Stomach (tissue), 9 donors: ENCODE results near the gene GSTM2. TPM values are rescaled to one million over a fixed set of nuclear protein-coding genes. Genes with fewer than 3 reads are reported as not detected.

ENCODE experiments used
- DNase-seq, 2 donors: peaks; one replicate each; pipeline versions ENCODE4 v3.0.0 to v3.0.0-alpha.2; 2013 to 2019
- H3K27ac ChIP-seq, 5 donors: fragments of 200-600 bp in 4 of 5; sonication (generic) in 4 of 5; one replicate each; pipeline ENCODE4 v1.5.1; 2013 to 2019; ENCODE audit warnings: mild to moderate bottlenecking in 1 of 5, moderate library complexity in 1 of 5
- H3K27me3 ChIP-seq, 3 donors: fragments of 200-600 bp; sonication (generic); one replicate each; pipeline ENCODE4 v1.5.1; 2017 to 2019; ENCODE audit warnings: mixed run types in 1 of 3
- H3K36me3 ChIP-seq, 4 donors: fragments of 200-600 bp; sonication (generic); 1 replicate in 3 of 4; 2 replicates in 1 of 4; pipeline ENCODE4 v1.5.1; 2016 to 2019
- H3K4me1 ChIP-seq, 4 donors: fragments of 200-600 bp; sonication (generic); one replicate each; pipeline ENCODE4 v1.5.1; 2016 to 2019
- H3K4me3 ChIP-seq, 4 donors: fragments of 200-600 bp; sonication (generic) in 3 of 4; one replicate each; pipeline ENCODE4 v1.5.1; 2016 to 2019; ENCODE audit warnings: mild to moderate bottlenecking in 1 of 4
- H3K9me3 ChIP-seq, 4 donors: fragments of 200-600 bp; sonication (generic); one replicate each; pipeline ENCODE4 v1.5.1; 2016 to 2019
- EP300 ChIP-seq: sonication (generic); formaldehyde crosslinking; IDR thresholded peaks from one replicate; pipeline ENCODE4 v1.6.1; 2017; ENCODE audit warnings: antibody characterized with exemption
- POLR2A ChIP-seq, 4 donors: fragments of 450-650 bp; IDR thresholded peaks; one replicate each; pipeline ENCODE4 v1.6.1; 2016; ENCODE audit warnings: antibody characterized with exemption in 4 of 4, control low read depth in 2 of 4, mild to moderate bottlenecking in 1 of 4, moderate library complexity in 1 of 4
- POLR2AphosphoS5 ChIP-seq, 3 donors: sonication (generic); formaldehyde crosslinking; IDR thresholded peaks; one replicate each; pipeline ENCODE4 v1.6.1; 2016; ENCODE audit warnings: antibody characterized with exemption in 3 of 3
- WGBS, 5 donors: extraction: QIAGEN DNeasy Blood & Tissue Kit in 3 of 5; methylation state at CpG; one replicate each; pipeline versions ENCODE4 v1.1.5 to v1.1.7; 2013 to 2018; 5-methylcytosine and 5-hydroxymethylcytosine counted together
- intact Hi-C: fragments of 100-400 bp; cut with DNase I; formaldehyde crosslinking; loops from one replicate; pipeline ENCODE4 v1.15.1; 2023; ENCODE audit warnings: low total_unique reads
- polyA plus RNA-seq, 3 donors: library from polyadenylated mRNA; stranded (reverse); fragments of 200-250 nt; gene quantifications; one replicate each; pipeline ENCODE4 v1.2.3, GENCODE V29; 2013
- total RNA-seq, 5 donors: library from RNA; depleted of rRNA; stranded (reverse); fragments of >200 nt; gene quantifications; one replicate each; pipeline versions ENCODE4 v1.1.0 to v1.2.3, GENCODE V29; 2014 to 2016
- TF ChIP-seq, protein P1 (sequence below), 7 experiments: fragments of 450-650 bp in 4 of 7; fragments of 200-600 bp in 3 of 7; sonication (generic) in 3 of 7; IDR thresholded peaks; one replicate each; pipeline ENCODE4 v1.5.1; 2016 to 2019; ENCODE audit warnings: antibody characterized with exemption in 7 of 7, control low read depth in 2 of 7, mild to moderate bottlenecking in 1 of 7
- donor health status: healthy with polysubstance abuse.
- donor health status: Bipolar disorder and iron deficiency.
- donor health status: healthy.

Gene GSTM2
- total and polyA plus RNA-seq, 8 donors = 22.3 to 219 (median 124) TPM

DNA sequence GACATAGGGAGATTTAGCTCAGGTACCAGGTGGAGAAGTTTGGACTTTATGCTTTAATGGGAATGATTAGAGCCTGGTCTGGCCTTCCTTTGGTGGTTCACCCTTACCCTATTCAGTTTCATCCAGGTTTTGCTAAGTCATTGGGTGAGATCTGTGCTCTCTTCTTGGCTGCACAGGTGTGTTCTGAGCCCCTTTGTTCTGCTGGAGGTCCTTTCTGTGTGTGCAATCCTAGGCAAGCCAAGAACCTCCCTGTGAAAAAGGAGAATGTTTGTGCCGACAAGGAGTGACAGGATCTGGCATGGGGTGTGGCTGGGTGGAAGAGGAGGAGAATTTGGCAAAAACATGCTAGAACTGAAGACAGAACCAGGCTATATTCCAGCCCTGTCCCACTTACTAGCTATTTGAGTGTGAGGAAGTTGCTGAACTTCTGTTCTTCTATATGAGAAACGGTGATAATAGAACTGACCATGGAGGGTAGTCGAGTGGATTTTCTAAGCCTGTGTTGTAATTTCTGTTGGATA lies 48.8 kb downstream of the GSTM2 start:
- peaks cover 0 to 8% (median 0%) of the 10 kb centered on the region in 3 donors for H3K27me3 ChIP-seq

DNA sequence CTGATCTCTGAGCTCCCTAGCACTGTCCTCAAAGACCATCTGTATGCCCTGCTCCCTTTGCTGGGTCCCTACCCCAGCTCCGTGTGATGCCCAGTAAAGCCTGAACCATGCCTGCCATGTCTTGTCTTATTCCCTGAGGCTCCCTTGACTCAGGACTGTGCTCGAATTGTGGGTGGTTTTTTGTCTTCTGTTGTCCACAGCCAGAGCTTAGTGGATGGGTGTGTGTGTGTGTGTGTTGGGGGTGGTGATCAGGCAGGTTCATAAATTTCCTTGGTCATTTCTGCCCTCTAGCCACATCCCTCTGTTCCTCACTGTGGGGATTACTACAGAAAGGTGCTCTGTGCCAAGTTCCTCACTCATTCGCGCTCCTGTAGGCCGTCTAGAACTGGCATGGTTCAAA lies 49.9 kb downstream of the GSTM2 start:
- intact Hi-C loops = no loop called here
- no peak overlapping the region for H3K27ac ChIP-seq
- WGBS, 5 donors = 86 to 92% (median 87%) methylated on average over 5 of the region's 5 CpGs
- H3K9me3 ChIP-seq = no peaks in the 10 kb centered on the region
- H3K36me3 ChIP-seq = no peaks in the 10 kb centered on the region
- H3K4me1 ChIP-seq = peaks cover 0 to 15% (median 6%) of the 10 kb centered on the region in 4 donors
- DNase-seq = no peak
- TF ChIP-seq POLR2AphosphoS5 (IDR thresholded peaks at IDR 0.05) (no peak), EP300 (no peak), POLR2A (IDR thresholded peaks at IDR 0.05) (no peak)
- TF ChIP-seq, protein P1, sequence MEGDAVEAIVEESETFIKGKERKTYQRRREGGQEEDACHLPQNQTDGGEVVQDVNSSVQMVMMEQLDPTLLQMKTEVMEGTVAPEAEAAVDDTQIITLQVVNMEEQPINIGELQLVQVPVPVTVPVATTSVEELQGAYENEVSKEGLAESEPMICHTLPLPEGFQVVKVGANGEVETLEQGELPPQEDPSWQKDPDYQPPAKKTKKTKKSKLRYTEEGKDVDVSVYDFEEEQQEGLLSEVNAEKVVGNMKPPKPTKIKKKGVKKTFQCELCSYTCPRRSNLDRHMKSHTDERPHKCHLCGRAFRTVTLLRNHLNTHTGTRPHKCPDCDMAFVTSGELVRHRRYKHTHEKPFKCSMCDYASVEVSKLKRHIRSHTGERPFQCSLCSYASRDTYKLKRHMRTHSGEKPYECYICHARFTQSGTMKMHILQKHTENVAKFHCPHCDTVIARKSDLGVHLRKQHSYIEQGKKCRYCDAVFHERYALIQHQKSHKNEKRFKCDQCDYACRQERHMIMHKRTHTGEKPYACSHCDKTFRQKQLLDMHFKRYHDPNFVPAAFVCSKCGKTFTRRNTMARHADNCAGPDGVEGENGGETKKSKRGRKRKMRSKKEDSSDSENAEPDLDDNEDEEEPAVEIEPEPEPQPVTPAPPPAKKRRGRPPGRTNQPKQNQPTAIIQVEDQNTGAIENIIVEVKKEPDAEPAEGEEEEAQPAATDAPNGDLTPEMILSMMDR (IDR thresholded peaks at IDR 0.05) = no peak
- H3K4me3 ChIP-seq = no peak overlapping the region
- H3K27me3 ChIP-seq = no peaks in the 10 kb centered on the region

More for the DNA sequence above, 48.8 kb downstream of the GSTM2 start:
- WGBS, 5 donors = 49 to 68% (median 64%) methylated on average over 3 of the region's 3 CpGs
- DNase-seq = no peak
- no peak overlapping the region for H3K4me3 ChIP-seq
- TF ChIP-seq, protein P1 (IDR thresholded peaks at IDR 0.05) = no peak
- TF ChIP-seq POLR2AphosphoS5 (IDR thresholded peaks at IDR 0.05) (no peak), EP300 (no peak), POLR2A (IDR thresholded peaks at IDR 0.05) (no peak)
- peak overlapping the region in 2 of 5 donors; percentile 20 to 46 for H3K27ac ChIP-seq
- peaks cover 0 to 15% (median 8%) of the 10 kb centered on the region in 4 donors for H3K4me1 ChIP-seq
- no peaks in the 10 kb centered on the region for H3K36me3 ChIP-seq
- H3K9me3 ChIP-seq = no peaks in the 10 kb centered on the region
- intact Hi-C loops = no loop called here

DNA sequence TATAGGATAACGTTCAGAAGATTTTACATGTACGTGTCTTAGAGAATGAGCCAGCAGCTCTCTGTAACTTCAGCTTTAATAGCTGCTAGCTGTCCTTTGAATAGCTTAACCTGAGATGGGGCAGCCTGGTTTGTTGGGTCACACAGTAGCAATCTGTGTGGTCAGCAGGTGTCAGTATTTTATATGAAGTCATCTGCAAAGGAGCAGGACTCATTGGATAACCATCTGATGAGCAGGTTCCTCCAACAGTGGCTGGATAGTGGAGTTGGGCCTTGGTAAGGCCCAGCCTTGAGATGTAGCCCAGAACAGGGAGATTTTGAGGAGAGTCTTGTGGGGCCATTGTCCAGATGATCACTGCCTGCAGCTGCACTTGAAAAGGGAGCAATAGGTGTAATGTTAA lies 50.6 kb downstream of the GSTM2 start:
- peak in 1 of 2 donors; percentile 54 for DNase-seq
- TF ChIP-seq EP300 = no peak
- TF ChIP-seq POLR2A (IDR thresholded peaks at IDR 0.05) = no peak
- no peak for TF ChIP-seq POLR2AphosphoS5 (IDR thresholded peaks at IDR 0.05)
- TF ChIP-seq, protein P1 (IDR thresholded peaks at IDR 0.05) = peak in 4 of 7 experiments; percentile 8 to 39 (median 16)
- intact Hi-C loops = no loop called here
- H3K9me3 ChIP-seq = no peaks in the 10 kb centered on the region
- WGBS, 5 donors = 80 to 91% (median 86%) methylated on average over 2 of the region's 2 CpGs
- peaks cover 0 to 18% (median 10%) of the 10 kb centered on the region in 4 donors for H3K4me1 ChIP-seq
- no peaks in the 10 kb centered on the region for H3K36me3 ChIP-seq
- no peak overlapping the region for H3K4me3 ChIP-seq
- no peak overlapping the region for H3K27ac ChIP-seq
- no peaks in the 10 kb centered on the region for H3K27me3 ChIP-seq

DNA sequence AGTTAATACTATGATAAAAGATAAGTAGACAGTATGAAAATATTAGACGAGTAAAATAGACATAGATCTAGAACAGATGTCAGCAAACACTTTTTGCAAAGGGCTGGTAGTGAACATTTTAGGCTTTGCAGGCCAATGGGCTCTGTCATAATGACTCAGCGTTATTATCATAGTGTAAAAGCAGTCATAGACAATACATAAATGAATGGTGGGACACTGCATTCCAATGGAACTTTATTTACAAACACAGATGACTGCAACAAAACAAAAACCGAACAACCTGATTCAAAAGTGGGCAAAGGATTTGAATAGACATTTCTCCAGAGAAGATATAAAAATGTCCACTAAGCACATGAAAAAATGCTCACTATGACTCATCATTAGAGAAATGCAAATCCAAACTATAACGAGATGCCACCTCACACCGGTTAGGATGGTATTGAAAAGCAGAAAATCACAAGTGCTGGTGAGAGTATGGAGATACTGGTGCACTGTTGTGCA lies 51.5 kb downstream of the GSTM2 start:
- H3K4me1 ChIP-seq = peaks cover 5 to 24% (median 16%) of the 10 kb centered on the region in 4 donors
- no peaks in the 10 kb centered on the region for H3K27me3 ChIP-seq
- no peak for TF ChIP-seq EP300
- no peak for TF ChIP-seq POLR2A (IDR thresholded peaks at IDR 0.05)
- no peak for TF ChIP-seq POLR2AphosphoS5 (IDR thresholded peaks at IDR 0.05)
- no peaks in the 10 kb centered on the region for H3K36me3 ChIP-seq
- no peaks in the 10 kb centered on the region for H3K9me3 ChIP-seq
- DNase-seq = no peak
- no peak overlapping the region for H3K4me3 ChIP-seq
- intact Hi-C loops = no loop called here
- WGBS, 5 donors = 71 to 77% (median 73%) methylated on average over 5 of the region's 5 CpGs
- no peak overlapping the region for H3K27ac ChIP-seq

DNA sequence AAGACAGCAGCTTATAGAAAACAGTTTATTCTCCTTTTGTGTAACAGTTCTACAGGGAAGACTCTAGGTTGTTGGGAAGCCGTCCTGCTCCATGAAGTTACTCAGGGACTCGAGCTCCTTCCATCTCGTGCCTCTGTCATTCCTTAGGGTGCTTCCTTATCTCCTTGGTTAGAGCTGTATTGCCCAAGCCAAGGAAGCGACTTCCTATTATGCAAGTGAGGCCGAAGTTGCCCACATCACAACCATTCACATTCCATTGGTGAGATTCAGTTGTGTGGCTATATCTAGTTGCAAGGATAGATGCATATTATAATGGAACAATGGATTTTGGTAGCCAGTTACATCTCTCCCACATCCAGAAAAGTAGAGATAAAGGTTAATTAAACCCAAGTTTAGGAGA lies 53.2 kb downstream of the GSTM2 start:
- intact Hi-C loops = no loop called here
- peaks cover 5 to 27% (median 19%) of the 10 kb centered on the region in 4 donors for H3K4me1 ChIP-seq
- TF ChIP-seq POLR2A (IDR thresholded peaks at IDR 0.05) (no peak), POLR2AphosphoS5 (IDR thresholded peaks at IDR 0.05) (no peak), EP300 (no peak)
- TF ChIP-seq, protein P1 (IDR thresholded peaks at IDR 0.05) = no peak
- no peaks in the 10 kb centered on the region for H3K36me3 ChIP-seq
- no peak for DNase-seq
- H3K4me3 ChIP-seq = no peak overlapping the region
- H3K27me3 ChIP-seq = no peaks in the 10 kb centered on the region
- no peaks in the 10 kb centered on the region for H3K9me3 ChIP-seq
- WGBS, 5 donors = 86 to 91% (median 90%) methylated on average over 5 of the region's 5 CpGs
- no peak overlapping the region for H3K27ac ChIP-seq
